HUDEP-2 (cell line): ENCODE results near the gene GPRIN2.
"Not testable (repeated sequence)": the region's sequence is repeated elsewhere in the genome, so short reads cannot be mapped to it uniquely, and the experiment has no call there.

Experiments
- DNase-seq, 76 experiments: peaks; one replicate each; lab custom pipeline; 2025; ENCODE audit not compliant: unreplicated experiment in 76 of 76; lab: John Stamatoyannopoulos, UW

Gene GPRIN2

GRCh38 chr10:46570655-46571054 is 14.2 kb upstream of the GPRIN2 start:
- not testable (repeated sequence) for DNase-seq

GRCh38 chr10:46567151-46567550 is 10.7 kb upstream of the GPRIN2 start:
- DNase-seq: not testable (repeated sequence)

DNA sequence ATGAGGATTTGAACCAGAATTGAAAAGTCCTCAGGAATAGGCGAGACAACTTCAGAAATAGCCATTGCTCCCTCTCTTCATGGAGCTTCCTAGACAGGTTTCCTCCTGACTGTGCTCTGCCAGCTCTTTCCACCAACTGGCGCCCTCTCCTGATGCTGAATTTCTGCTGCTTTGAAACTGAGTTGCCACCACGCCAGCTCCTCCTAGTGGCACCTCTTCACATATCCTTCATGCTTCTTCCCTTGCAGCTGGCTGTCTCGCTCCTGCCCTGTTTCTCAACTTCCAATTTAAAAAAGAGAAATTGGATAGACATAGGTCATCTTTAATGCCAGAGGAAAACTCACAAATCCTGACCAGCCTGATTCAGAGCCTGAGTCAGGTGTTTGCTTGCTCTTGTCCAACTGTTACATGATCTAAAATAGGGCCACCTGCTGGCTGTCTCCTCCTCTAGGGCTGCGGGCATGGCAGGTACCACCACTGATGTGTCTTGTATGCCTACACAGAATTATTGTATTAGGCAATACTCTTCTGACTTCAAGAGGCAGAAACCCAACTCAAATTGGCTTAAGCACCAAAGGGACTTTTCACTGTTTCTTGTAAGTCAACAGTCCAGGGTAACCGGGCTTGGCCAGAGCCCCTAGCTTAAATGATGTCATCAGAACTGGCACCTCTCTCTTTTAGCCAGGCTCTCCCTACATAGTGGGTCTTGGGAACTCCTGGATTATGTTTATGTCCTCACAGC is 9.3 kb upstream of the GPRIN2 start:
- DNase-seq: peak in 47 of 76 experiments; percentile 13 to 60 (median 36)

DNA sequence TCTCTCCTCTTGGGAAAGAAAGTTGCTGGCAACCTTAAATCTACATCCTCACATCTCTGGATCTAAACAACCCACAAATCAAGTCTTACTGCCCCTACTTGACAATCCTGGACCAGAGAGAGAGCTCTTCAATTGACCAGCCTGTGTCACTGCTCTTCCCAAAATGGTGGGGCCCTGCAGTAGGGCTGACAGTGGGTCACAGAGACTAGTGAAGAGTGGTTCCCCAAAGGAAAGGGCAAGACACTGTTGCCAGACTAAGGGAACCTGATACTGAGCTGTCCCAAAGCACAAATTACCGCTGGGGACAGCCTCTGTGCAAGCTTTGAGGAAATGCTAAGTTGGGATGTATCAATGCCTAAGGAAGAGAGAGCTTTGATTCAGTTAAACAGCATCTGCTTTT is 4.5 kb upstream of the GPRIN2 start:
- DNase-seq: no peak

DNA sequence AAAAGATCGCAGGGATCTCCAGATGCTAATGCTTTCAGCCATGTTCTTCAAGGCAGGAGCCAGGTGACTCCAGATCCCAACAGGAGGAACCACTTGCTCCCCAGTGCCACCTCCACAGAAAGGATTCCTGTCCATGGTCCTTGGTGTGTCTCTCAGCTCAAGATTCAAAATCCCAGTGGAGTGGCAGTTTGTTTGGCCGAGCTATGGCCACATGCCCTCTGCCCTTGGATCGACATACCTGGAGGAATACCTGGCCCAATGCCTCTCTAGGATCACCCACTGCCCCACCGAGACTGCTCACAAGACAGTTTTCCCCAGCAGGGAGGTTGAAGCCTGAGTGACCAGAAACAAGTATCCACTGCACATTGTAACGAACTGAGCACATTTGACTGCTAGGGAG is 3.9 kb upstream of the GPRIN2 start:
- DNase-seq: no peak

DNA sequence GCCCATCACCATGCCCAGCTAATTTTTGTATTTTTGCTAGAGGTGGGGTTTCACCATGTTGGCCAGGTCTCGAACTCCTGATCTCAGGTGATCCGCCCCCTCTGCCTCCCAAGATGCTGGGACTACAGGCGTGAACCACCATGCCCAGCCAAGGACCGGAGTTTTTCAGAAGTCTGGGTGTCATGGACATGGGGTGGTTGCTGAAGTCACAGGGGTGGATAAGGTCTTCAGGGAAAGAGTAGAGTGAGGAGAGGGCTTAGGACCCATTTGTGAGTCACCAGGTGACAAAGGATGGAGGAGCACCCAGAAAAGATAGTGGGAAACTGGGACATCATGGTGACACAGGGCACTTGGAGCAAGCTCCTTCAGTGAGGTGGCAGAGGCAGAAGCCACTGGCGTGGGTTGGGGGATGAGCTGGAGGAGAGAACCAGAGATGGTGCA is 2.8 kb upstream of the GPRIN2 start:
- DNase-seq: no peak

DNA sequence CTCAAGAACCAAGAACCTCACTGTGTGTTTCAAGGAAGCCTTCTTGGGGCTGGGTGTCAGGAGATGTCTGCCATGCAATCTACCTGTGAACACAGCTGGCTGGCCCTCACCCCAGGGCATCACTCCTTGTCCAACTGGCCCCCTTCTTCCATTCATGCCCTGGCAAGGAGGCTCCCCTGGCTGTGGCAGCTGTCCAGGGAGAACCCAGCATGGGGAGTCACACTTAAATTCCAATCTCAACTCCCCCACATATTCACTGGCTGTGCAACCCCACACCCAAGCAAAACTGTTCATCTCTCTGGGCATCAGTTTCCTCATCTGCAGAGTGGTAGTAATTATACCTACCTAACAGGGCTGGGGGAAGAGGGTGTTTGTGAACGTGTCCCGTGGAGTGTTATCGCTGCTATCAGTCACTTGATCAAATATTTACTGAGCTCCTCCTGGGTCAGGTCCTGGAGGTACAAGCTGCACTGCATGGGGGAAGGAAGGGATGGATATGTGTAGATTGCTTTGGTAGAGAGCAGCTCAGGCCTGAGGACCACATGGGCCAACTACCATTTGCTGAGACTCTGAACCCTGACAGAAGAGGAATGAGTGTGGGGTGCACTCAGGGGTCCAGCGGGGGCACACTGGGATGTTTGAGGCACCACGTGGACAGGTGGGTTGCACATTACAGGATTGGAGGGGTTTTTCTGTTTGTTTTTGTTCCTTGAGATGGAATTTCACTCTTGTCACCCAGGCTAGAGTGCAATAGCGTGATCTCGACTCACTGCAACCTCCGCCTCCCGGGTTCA is 2.1 kb upstream of the GPRIN2 start:
- DNase-seq: no peak

- DNase-seq: no peak
These were observed 1.6 kb upstream of the GPRIN2 start for GRCh38 chr10:46558122-46558391.

DNA sequence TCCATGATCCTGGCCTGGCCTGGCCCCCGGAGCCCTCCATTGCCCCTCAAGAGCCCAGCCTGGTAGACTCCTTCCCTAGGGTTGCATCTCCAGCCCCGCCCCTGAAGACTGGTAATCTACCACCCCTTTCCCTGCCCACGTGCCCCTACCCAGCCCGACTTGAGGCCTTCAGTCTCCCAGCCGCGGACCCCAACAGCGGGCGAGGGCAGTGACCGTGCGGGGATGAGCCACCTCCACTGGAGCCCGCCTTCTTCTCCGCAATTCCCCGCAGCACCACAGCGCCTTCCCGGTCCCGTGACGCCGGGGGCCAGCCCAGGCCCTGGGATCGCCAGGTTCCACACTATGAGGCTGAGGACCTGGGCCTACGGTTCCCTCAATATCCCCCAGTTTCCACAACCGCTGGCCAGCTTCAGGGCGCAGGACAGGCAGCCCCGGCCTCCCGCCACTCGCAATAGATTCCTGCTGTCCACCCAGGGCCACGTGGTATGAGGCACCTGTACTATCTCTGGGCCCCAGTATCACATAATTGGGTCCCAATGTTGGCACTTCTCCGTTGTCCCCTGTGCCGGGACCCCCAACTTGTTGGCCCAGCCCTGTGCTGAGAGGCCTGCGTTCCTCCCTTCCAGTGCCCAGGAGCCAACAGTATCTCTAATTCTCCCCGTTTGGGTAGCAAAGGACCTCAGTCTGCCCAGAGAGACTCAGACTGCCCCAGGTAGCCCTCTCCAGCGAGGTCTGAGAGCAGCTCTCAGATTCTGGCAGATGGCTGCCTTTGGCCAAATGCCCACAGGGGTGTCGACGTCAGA is 1.1 kb upstream of the GPRIN2 start:
- no peak for DNase-seq

- no peak for DNase-seq
These were observed 544 bp downstream of the GPRIN2 start for GRCh38 chr10:46555713-46556514.

GRCh38 chr10:46555366-46555712 is 1.1 kb downstream of the GPRIN2 start:
- no peak for DNase-seq

DNA sequence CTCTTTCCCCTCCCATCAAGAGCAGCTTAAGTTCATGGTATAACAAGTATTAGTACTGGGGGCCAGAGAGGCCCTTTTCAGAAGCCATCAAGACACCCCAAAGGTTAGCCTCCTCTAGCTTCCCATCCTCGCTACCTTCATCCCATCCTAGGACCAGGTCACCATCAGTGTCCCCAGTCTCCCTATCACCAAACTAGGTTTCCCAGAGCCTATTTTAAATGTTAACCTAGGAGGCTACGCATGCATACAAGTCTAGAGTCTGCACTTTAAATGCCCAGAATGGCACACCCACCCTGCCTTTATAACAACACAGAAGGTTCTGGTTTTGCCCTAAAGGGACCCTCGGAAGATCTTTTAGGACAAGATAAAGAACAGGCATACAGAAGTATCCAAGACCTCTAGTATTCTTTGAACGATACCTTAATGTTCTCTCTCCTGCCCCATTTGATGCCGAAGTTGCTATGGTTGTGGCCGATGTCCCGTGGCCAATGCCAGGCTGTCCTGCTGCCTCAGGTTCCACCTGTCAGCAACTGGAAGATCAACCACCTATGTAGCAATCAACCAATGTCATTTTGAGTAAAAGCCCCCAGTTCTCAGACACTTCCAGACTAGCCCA is 2.2 kb downstream of the GPRIN2 start:
- no peak for DNase-seq

GRCh38 chr10:46553238-46554049 is 3.0 kb downstream of the GPRIN2 start:
- DNase-seq: no peak

GRCh38 chr10:46552526-46553237 is 3.8 kb downstream of the GPRIN2 start:
- DNase-seq: peak in 1 of 76 experiments; percentile 22

DNA sequence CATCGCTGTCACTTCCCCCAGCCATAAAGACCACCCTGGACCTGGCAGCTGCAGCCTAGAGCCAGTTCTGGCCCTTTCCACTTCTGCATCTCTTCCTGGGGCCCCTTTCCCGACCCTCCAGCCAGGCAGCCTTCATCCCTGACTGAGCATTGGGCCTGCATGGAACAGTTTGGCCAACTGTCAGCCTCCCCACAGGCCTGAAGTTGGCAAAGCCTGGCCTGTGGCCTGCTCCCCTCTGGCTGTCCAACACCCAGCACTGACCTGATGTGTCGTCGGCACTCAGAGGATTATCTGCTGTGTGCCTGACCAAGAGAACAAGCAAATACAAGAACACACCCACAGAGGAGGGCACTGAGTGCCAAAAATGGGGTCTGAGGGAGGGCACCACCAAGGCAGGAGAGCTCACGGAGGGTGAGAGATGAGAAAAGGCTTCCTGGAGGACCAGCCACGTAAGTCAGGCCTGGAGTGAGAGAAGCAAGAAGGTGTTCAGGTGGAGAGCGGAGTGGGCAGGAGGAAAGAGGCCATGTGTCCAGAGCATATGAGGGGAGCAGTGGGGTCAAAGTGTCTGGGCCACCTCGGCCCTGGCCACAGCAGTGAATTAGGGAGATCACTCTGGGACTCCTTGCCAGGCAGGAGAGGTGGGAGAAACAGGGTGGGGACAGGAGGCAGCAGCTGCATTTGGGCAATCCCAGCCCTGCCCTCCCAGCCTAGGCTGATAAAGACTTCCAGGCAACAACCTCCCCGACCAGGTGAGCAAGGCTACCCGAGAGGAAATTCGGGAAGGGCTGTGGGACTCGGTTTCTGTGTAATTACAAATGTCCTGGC is 4.5 kb downstream of the GPRIN2 start:
- DNase-seq: no peak

DNA sequence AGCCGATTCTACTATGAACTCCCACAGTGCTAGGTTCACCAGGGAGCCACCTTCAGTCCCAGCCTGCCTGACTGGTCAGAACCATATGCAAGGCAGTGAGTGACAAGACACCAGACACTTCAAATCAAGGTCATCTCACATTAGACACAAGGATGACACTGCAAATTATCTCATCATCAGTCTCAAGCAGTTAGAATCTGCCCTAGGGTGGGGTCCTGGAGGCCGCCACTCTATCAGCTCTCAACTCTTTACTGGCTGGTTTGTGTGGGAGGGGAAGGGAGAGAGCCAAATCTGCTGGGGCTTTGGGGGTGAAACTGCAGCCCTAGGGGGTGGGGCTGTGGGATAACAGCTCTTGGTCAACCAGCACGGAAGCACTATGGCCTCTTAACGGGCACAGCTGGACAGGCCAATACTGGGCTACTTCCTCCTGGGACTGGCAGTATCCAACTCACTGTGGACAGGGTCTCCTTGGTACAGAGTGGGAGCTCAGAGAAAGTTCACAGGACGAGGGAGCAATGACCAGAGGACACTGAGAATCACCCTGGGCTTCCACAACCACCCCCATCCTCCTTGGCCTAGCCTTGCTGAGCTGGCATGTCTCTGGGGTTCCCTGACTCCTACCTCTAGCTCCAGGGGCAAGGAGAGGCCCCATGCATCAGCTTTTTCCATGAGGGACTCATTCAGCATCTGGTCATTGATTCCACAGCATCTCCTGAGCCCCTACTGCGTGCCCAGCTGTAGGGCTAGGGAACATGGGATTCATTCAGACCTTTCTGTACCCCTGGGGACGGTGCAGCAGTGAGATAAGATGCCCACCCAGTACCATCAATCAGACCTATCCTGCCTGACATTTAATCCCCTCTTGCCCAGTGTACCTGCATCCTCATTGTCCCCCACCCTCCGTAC is 5.4 kb downstream of the GPRIN2 start:
- peak in 74 of 76 experiments; percentile 29 to 95 (median 71) for DNase-seq
